ENCODE measurements around the gene VWA3B.

VWA3B gene

DNA sequence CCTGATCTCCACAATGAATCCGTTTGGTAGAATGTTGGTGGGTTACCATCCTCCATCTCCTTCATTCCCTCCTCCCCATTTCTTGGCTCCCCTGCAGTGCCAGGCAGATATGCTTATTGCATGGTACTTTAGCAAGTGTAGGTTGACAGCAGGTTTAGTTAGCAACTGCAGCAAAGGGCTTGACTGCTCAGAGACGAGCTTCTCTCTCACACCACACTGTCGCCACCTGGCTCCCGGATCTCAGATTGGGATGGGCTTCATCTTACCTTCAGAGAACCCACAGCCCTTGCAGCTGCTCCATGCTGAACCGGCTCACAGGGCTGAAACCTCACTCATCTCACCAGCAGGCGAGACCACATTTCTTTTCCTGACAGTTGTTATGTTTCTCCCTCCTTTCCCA, 88.8 kb downstream of the VWA3B start:
- DNase-seq = no peak

DNA sequence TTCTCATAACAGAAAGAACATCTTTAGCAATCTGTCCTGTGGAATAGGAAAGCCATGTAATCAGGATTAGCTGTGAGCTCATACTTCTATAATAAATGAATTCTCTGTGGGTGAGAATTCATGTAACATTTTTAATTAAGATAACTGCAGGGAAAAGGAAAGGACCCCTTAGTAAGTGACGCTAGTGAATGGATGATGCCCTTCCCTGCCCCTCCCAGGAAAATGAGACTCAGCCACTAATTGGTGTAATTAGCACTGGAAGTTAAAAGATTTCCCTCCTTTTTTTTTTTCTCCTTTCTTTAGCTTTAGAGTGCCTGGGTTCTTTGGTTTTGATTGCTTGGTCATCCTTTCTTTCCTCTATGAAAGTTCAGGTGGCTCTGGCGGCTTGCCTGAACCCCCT, 90.3 kb downstream of the VWA3B start:
- no peak for DNase-seq

DNA sequence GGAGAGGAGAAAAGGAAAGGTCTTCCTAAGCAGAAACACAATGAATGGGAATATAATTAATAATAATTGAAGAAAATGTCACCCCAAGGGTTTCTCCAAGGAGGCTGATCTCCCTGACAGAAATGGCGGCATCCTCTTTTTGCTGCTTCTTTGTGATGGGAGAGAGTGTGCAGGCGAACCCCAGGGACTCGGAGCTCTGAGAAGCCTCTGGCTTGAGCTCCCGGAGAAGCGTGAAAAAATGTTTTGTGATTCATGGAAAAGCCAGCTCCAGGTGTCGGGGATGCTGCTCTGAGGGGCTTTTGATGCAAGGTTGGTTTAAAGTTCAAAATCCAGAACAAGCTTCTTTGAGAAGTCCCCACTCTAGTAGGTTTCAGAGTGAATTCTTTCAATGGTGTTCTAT, 91.0 kb downstream of the VWA3B start:
- DNase-seq = no peak

DNA sequence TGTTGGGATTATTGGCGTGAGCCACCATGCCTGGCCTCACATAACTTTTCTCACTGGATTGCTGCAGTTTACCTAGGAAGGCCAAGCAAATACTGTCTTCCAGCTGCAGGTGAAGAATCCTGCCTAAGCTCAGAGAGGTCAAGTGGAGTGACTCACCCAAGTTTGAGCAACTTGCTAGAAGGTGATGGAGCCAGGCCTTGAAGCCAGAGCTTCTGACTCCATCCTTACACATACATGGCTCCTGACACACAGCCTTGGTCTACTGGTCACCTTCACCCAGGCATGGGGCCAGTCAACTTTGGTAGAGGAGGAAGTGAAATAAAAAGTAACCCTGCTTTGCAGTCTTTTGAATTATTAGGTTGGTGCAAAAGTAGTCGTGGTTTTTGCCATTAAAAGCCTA, 93.5 kb downstream of the VWA3B start:
- no peak for DNase-seq

DNA sequence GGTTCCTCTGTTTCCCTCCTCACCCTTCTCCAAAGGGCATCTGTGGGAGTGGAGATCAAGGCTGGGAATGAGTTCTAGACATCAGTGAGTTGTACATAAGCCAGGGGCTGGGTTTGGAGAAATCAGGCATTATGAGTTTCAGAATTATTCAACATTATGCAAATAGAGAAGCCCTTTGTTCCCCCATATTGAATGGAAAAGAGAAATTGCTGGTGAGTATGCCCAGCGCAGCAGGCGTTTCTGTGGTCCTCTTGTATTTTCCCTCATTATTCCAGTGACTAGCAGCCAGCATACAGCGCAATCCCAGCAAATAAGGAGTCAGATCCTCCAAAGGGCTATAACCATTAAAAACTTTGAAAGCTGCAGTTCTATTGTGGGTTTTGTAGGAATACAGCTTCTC, 94.4 kb downstream of the VWA3B start:
- DNase-seq = no peak

DNA sequence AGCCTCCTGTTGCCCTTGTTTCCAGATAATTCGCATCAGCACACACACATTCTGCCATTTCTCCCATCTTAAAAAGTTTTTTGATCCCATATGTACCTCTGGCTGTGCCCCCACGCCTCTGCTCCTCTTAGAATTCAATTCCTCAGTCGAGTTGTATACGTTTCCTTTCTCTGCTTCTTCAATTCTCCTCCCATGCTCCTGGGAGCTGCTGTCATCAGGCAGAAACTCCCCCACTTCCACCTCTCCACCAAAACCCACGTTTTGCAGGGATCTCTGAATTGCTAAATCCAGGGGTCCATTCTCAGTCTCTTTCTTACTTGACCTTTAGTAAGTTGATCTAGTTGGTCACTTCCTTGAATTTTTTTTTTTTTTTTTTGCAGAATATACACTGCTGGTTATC, 98.8 kb downstream of the VWA3B start:
- no peak for DNase-seq

DNA sequence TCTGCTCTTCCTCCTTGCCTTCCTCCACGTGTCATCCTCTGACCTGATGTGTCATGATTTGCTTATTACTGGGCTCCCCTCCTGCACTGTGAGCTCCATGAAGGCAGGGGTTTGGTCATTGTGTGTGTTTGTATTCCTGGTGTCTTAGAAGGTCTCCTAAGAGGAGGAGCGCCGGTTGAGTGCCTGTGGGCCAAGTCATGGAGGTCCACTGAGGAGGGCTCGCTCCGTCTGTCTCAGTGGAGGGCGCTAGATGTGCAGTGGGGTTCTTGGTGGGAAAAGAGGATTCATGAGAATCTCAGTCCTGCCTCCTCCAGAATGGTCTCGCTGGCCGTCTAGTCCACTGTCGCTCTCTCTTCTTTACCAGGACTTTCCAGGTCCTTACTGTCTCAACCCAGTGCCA, 100.2 kb downstream of the VWA3B start:
- DNase-seq = no peak

DNA sequence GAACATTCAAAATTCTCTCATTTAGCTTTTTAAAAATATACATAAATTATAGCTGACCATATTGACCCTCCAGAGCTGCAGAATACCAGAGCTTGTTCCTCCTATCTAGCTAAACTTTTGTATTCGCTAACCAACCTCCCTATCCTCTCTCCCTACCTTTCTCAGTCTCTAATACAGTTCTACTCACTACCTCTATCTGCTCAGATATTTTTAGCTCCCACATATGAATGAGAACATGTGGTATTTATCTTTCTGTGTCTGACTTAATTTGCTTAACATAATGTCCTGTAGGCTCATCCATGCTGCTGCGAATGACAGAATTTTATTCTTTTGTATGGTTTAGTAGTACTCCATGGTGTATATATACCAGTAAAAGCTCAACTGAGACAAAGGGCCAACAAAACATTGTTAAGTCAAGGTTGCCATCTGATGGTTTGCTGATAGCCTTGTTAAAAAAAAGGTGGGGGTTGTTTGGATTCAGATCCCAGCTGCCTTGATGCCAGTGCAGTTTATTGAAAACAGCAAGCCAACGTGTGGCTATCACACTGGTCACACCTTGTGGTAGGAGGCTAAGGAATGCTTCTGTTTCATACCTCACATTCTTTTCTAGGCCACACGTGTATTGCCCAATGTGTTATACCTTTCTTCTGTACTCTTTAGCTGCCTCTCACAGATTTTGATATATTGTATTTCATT, 101.5 kb downstream of the VWA3B start:
- DNase-seq = no peak

DNA sequence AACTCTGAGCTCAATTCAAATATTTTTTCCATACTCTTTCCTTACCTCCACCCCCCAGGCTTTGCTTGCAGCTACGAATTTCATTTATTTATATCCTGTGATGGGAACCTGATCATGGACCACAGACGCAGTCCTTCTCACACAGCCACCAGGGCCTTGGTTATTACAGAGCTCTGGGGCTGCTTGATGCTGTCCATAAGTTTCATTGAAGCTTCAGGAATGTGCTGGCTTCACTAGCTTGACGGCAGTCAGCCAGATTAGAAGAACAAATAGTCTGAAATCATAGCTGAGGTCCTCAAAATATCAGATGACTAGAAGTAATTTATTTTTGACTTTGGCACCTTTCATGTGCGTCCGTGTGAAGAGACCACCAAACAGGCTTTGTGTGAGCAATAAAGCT, 104.9 kb downstream of the VWA3B start:
- no peak for DNase-seq

DNA sequence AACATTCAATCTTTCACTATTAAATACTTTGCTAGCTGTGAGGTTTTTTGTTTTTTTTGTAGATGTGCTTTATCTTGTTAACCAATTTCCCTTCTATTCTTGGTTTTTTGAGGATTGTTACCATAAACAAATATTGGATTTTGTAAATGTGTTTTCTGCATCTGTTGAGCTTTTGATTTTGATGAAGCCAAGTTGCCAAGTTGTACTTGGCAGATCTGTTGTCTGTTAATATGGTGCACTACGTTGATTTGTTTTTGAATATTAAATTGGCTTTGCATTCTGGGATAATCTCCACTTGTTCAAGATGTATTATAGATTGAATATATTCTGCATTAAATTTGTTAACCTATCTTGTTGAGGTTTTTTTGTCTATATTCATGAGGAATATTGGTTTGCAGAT, 114.6 kb downstream of the VWA3B start:
- no peak for DNase-seq

DNA sequence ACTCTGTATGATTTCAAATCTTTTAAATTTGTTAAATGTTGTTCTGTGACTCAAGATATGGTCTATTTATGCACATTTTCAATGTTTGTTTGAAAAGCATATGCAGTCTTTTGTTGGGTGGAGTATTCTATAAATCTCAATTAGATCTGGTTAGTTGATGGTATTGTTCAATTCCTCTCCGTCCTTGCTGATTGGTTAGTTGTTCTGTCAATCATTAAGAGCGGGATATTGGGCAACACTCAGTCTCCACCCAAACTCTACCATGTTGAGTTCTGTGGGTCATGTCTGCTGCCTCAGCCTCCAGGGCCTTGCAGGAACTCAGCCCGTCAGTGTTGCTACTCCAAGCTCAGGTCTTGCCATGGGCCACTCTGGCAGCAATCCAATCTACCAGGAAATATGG, 118.9 kb downstream of the VWA3B start:
- no peak for DNase-seq

DNA sequence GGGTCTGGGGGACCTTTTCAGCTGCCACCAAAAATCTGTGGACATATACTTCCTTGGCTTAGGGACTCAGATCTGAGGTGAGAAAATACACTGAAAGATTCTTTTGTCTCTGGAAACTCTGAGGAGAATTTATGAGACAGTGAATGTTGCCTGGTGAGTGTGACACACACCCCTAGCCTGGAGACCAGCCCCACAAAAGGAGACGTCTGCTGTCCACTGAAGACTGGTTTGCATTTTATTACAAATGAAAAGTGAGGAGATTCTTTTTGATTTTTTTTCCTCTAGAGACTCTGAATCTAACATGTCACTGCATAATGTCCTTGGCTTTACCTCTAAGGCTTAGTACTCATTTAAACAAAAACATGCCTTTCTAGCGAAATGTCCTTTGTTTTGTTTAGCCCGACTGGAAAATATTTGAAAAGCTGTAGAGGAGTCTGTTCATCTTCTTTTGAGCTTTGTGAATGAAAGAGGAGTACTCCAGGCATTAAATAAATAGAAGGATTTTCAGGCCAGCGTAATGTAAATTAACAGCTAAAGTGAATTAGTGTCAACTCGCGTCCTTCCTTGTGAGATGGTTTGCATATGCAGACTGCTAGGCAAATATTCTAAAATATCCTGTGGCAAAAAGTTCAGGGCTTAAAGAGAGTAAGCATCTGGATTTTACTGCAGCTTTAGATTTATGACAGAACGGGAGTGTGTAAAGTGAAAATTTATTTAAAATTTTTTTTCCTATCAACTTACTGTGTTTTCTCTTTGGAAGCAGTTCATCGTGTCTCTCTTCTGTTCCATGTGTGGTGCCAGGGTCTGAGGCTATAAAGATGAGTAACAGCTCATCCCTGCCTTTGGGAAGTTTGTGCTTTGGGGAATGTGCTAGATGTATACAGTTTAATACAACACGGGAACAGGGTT, 125.4 kb downstream of the VWA3B start:
- DNase-seq = no peak

DNA sequence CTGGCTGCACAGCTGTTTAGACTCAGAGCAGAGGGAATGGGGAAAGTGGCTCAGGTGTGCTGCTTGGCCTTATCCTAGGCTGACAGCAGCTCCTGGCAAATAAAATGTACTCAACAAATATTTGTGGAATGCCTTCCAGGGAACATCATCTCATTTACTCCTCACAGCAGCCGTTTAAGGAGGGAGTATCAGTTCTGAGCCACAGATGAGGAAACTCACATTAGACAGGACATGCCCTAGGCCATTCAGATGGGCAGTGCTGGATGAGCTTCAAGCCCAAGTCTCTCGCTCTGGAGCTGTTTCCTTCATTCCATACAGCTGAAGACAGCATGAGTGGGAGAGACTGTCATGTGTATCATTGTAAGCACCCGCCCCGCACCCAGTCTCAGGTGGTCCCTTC, 129.6 kb downstream of the VWA3B start:
- no peak for DNase-seq

DNA sequence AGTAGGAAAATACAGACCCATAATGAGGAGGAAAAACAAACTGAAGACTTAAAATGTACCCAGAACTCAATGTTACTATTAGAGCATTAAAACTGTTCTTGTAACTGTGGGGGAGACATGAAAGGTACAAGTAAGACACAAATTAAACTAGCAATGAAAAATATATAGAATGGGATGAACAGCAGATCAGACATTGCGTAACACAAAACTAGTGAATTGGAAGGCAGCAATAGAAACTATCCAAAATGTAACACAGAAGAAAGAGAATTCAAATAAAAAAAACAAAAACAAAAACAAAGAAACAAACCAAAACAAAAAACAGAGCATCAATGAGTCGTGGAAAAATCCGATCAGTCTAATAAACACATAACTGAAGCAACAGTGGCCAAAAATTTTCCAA, 132.2 kb downstream of the VWA3B start:
- no peak for DNase-seq

DNA sequence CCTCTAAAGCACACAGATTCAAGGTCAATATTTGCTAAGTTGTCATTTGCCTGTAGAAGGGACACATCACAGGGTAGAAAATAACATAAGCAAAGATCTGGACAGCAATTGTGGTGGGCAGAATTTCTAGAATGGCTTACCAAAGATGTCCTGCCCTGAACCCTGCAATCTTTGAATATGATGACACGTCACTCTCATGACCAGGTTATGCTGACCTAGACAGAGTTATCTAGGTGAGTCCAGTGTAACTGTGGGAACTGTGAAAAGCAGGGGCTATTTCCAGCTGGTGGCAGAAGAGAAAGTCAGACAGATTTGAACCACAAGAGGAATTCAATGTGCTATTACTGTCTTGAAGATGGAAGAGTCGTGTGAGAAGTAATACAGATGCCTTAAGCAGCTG, 147.0 kb downstream of the VWA3B start:
- no peak for DNase-seq

DNA sequence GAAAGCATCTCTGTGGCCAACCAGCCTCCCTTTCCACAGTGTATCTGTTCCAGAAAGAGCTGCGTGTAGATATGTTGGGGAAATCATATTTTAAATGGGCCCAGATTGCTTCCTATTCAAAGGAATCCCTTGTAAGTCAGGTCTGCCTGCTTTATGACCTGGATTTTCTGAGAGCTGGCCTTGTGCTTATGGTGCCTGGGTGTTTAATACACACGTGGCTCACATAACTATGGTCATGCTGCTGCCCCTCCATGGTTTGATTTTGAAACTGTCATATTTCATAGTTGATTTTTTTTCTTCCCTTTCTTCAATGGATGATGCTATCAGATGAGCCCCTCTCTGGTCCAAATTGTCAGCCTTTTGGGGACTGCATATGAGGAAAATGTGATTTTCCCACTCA, 147.8 kb downstream of the VWA3B start:
- DNase-seq = no peak

DNA sequence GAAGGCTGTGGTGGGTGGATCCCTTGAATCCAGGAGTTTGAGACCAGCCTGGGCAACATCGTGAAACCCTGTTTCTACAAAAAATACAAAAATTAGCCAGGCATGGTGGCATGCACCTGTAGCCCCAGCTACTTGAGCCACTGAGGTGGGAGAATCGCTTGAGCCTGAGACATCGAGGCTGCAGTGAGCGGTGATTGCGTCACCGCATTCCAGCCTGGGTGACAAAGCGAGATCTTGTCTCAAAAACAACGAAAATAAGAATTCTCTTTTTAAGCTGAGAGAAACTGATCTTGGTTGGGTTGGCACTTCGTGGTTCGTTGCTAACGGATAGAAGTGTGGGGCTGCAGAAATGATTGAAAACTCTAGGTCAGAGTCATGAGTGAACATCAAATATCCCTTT, 150.0 kb downstream of the VWA3B start:
- DNase-seq = no peak

DNA sequence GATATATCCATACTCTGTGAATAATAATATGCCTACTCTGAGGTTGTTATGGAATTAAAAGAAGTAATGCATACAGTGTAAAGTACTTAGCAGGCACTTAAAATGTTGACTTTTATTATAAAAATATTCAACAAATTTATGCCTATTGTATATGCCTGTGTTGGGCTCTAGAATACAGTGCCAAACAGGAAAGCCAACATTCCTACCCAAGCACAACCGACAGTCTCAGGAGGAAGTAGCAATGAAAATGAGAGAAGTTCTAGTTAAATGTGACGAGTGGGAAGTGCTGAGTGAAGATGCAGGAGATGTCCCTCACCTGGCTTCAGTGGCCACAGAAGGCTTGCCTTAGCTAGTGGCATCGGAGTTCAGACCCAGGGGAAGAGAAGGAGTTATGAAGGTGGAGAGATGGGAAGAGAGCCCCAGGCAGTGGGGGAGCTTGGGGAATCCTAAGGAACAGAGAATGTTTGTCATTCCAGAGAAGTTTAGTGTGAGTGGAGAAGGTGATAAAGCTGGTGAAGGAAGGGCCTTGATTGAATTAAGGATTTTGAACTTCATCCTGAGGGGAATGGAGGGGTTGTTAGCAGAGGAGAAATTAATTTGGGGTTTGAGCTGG, 153.9 kb downstream of the VWA3B start:
- DNase-seq = no peak

DNA sequence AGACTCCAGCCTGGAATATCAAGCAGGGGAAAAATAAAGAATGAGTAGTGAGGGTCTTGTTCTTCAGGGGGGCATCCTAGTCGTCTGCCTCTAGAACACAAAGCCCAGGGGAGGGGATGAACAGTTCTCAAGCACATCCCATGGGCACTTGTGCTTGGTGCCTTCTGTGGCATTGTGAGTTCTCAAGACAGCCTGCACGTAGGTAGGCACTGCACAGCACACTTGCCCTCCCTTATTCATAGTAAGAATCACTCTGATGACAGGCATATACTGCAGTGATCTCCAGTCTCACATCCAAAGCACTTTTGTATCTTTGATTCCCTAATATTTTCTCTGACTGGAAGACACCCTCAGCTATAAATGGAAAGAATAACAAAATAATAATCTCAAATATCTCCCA, 154.6 kb downstream of the VWA3B start:
- no peak for DNase-seq

DNA sequence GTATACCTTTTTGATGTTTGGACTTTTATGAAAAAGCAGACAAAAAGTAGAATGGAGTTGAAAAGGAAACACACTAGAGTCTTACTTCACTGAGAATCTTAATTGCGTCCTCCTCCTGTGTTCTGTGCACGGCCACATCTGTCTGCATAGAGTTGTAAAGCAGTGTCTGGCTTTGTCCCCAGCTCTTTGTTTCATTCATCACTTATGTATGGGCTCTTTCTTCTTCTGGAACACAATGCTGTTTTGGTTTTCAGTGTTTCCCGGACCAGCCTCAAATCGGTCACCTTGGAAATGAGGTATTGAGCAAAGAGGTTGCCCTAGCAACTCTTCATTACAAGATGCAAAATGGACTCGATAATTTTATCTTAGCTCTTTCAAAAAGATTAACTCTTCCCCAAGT, 155.0 kb downstream of the VWA3B start:
- no peak for DNase-seq

DNA sequence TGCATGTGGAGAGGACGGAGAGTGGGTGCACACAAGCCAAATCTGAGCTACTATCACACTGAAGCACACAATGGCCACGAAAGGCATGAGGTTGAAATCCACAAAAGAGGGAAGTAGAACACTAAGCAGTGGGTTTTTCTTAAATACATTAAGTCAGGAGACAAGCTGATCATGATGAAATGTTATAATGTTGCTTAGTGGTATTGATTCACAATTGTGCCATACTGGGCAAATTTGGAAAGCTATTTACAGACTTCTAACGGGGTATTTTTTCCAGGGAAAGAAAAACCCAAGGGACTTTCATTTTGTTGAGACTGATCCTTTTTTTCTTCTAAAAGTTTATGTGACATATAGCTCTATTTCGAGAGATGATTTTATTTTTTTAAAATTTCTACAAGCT, 158.5 kb downstream of the VWA3B start:
- peak; percentile 41 to 81 (median 71) for DNase-seq

DNA sequence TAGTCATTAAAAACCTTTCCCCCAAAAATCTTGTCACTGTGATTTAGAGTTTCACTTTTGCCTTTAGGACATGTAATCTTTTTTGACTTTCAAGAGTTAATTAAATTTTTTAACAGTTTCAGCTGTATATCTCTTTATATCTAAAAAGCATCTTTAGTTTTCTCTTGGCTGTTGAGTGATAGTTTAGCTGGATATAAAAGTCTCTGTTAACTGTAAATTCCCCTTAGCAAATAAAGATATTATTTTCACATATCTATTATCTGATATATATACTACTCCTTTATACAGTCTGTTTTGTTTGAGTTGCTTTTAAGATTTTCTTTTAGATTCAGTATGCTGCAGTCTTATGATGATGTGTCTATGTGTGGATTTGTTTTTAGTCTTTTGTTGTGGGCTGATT, 160.4 kb downstream of the VWA3B start:
- DNase-seq = no peak

DNA sequence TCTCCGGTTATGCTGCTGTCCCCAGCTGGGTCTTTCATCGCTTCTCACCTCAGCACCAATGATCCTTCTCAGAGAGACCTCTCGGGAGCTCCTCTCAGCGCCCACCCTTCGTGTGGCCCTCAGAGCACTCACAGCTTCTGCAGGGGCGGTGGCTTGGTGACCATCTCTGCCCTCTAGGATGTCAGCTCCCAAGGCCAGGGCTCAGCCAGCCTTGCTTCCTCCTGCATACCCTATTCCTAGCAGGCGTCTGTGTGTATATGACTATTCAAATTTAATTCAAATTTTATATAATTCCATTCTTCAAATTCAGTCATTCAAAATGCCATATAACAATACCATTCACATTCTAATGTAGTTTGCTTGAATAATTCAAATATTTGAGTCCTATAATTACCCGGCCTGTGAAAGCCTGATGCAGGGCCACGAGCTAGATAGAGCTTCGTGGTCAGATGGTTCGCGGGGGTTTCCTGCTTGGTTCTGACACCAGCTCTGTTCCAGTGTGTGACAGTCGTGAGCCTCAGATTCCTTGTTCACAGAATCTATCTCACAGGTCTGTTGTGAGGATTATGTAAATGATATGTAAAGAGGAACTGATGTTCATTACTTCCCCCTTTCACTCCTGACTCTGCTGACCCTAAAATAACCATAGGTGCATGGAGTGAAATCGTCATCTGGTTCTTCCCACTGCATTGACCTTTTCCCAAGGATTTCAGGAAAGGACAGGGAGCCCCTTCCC, 165.2 kb downstream of the VWA3B start:
- DNase-seq = peak; percentile 69 to 71 (median 70)

Measured in suppressor macrophage treated with lipopolysaccharide for 1 hour (primary cell).